ENCODE measurements around the gene MTHFD1. TPM values are rescaled to one million over a fixed set of nuclear protein-coding genes. Genes with fewer than 3 reads are reported as not detected.

Gene MTHFD1
- total RNA-seq, 4 donors from 2014 or later: 33.3 to 39.9 (median 35.8) TPM

GRCh38 chr14:64463195-64463594 lies 75.0 kb downstream of the MTHFD1 start:
- no peaks in the 10 kb centered on the region for H3K9me3 ChIP-seq
- H3K27me3 ChIP-seq: no peaks in the 10 kb centered on the region
- H3K4me1 ChIP-seq: peaks cover 5 to 18% (median 15%) of the 10 kb centered on the region in 4 donors
- DNase-seq (ENCODE audit: extremely low spot score): no peak
- H3K27ac ChIP-seq (replicated peaks in 1 of 4): no peak overlapping the region
- intact Hi-C loops (cut with DNase I): no loop called here
- peaks cover 0 to 11% (median 4%) of the 10 kb centered on the region in 4 donors for H3K36me3 ChIP-seq
- H3K4me3 ChIP-seq: no peak overlapping the region
- no peak for TF ChIP-seq CTCF (IDR thresholded peaks at IDR 0.05)
- TF ChIP-seq POLR2A (IDR thresholded peaks at IDR 0.05; ENCODE audit: low read depth): no peak
- TF ChIP-seq EP300 (IDR thresholded peaks at IDR 0.05): no peak
- TF ChIP-seq POLR2AphosphoS5 (IDR thresholded peaks at IDR 0.05): no peak
- WGBS: 91% methylated on average over 2 of the region's 2 CpGs

- no peaks in the 10 kb centered on the region for H3K9me3 ChIP-seq
- H3K27me3 ChIP-seq: no peaks in the 10 kb centered on the region
- WGBS: 95% methylated on average over 6 of the region's 6 CpGs
- H3K27ac ChIP-seq (replicated peaks in 1 of 4): no peak overlapping the region
- H3K36me3 ChIP-seq: peaks cover 0 to 5% (median 3%) of the 10 kb centered on the region in 4 donors
- TF ChIP-seq POLR2AphosphoS5 (IDR thresholded peaks at IDR 0.05) (no peak), CTCF (IDR thresholded peaks at IDR 0.05) (no peak), POLR2A (IDR thresholded peaks at IDR 0.05; ENCODE audit: low read depth) (no peak), EP300 (IDR thresholded peaks at IDR 0.05) (no peak)
- intact Hi-C loops (cut with DNase I): no loop called here
- peaks cover 5 to 18% (median 15%) of the 10 kb centered on the region in 4 donors for H3K4me1 ChIP-seq
- DNase-seq (ENCODE audit: extremely low spot score): no peak
- no peak overlapping the region for H3K4me3 ChIP-seq
Observed at GRCh38 chr14:64463873-64464272, 75.7 kb downstream of the MTHFD1 start.

- Histone ChIP-seq H3K36me3 (peaks cover 0 to 3% (median 1%) of the 10 kb centered on the region in 4 donors), H3K4me1 (peaks cover 5 to 18% (median 15%) of the 10 kb centered on the region in 4 donors), H3K9me3 (no peaks in the 10 kb centered on the region), H3K27me3 (no peaks in the 10 kb centered on the region), H3K27ac (replicated peaks in 1 of 4) (peak overlapping the region; percentile 74 to 83 (median 78)), H3K4me3 (peak overlapping the region; percentile 65 to 86 (median 80))
- intact Hi-C loops (cut with DNase I): no loop called here
- TF ChIP-seq EP300 (IDR thresholded peaks at IDR 0.05): no peak
- TF ChIP-seq CTCF (IDR thresholded peaks at IDR 0.05): no peak
- no peak for TF ChIP-seq POLR2AphosphoS5 (IDR thresholded peaks at IDR 0.05)
- no peak for TF ChIP-seq POLR2A (IDR thresholded peaks at IDR 0.05; ENCODE audit: low read depth)
- DNase-seq (ENCODE audit: extremely low spot score): no peak
- 9% methylated on average over 6 of the region's 6 CpGs for WGBS
Observed at GRCh38 chr14:64464651-64465050, 76.5 kb downstream of the MTHFD1 start.

- TF ChIP-seq CTCF (IDR thresholded peaks at IDR 0.05) (peak in 1 of 3 experiments; percentile 12), POLR2A (IDR thresholded peaks at IDR 0.05; ENCODE audit: low read depth) (no peak)
- Histone ChIP-seq H3K9me3 (no peaks in the 10 kb centered on the region), H3K4me1 (peaks cover 5 to 18% (median 15%) of the 10 kb centered on the region in 4 donors), H3K36me3 (peaks cover 0 to 3% (median 0%) of the 10 kb centered on the region in 4 donors), H3K27me3 (no peaks in the 10 kb centered on the region), H3K27ac (replicated peaks in 1 of 4) (peak within 1 kb of the TSS; percentile 74 to 83 (median 78)), H3K4me3 (peak within 1 kb of the TSS; percentile 65 to 86 (median 80))
- intact Hi-C loops (cut with DNase I): no loop called here
- 0% methylated on average over 29 of the region's 74 CpGs for WGBS
- DNase-seq (ENCODE audit: extremely low spot score): no peak
Observed at GRCh38 chr14:64465191-64465822, 77.2 kb downstream of the MTHFD1 start, which contains the start of gene AKAP5. Gene AKAP5, plus strand, starts transcription at chr14:64465499. Its CDS starts 2,896 bp downstream, at chr14:64468395.
